Measurements from ENCODE around the gene PDLIM5.
"Not testable (repeated sequence)": the region's sequence is repeated elsewhere in the genome, so short reads cannot be mapped to it uniquely, and the experiment has no call there.

The PDLIM5 gene

GRCh38 chr4:94462572-94462971 lies 10.8 kb downstream of the PDLIM5 start:
- DNase-seq (ENCODE audit: low read depth): no peak

- DNase-seq (ENCODE audit: low read depth): no peak
These were observed 12.0 kb downstream of the PDLIM5 start for GRCh38 chr4:94463771-94464170.

GRCh38 chr4:94466371-94466770 lies 14.6 kb downstream of the PDLIM5 start:
- no peak for DNase-seq (ENCODE audit: low read depth)

GRCh38 chr4:94466923-94467322 lies 15.2 kb downstream of the PDLIM5 start:
- DNase-seq (ENCODE audit: low read depth): no peak

- DNase-seq (ENCODE audit: low read depth): no peak
These were observed 16.5 kb downstream of the PDLIM5 start for GRCh38 chr4:94468093-94468769.

GRCh38 chr4:94469221-94469784 lies 17.6 kb downstream of the PDLIM5 start:
- DNase-seq (ENCODE audit: low read depth): no peak

GRCh38 chr4:94470132-94470531 lies 18.4 kb downstream of the PDLIM5 start:
- no peak for DNase-seq (ENCODE audit: low read depth)

- not testable (repeated sequence) for DNase-seq (ENCODE audit: low read depth)
These were observed 19.0 kb downstream of the PDLIM5 start for GRCh38 chr4:94470782-94471181.

GRCh38 chr4:94472056-94472826 lies 20.5 kb downstream of the PDLIM5 start:
- DNase-seq (ENCODE audit: low read depth): peak; percentile 77

GRCh38 chr4:94475050-94475449 lies 23.3 kb downstream of the PDLIM5 start:
- DNase-seq (ENCODE audit: low read depth): no peak

GRCh38 chr4:94475794-94476193 lies 24.1 kb downstream of the PDLIM5 start:
- no peak for DNase-seq (ENCODE audit: low read depth)

GRCh38 chr4:94477227-94477626 lies 25.5 kb downstream of the PDLIM5 start:
- DNase-seq (ENCODE audit: low read depth): no peak

GRCh38 chr4:94478805-94479204 lies 27.1 kb downstream of the PDLIM5 start:
- DNase-seq (ENCODE audit: low read depth): not testable (repeated sequence)

GRCh38 chr4:94479358-94480141 lies 27.8 kb downstream of the PDLIM5 start:
- no peak for DNase-seq (ENCODE audit: low read depth)

- DNase-seq (ENCODE audit: low read depth): no peak
These were observed 28.7 kb downstream of the PDLIM5 start for GRCh38 chr4:94480362-94480951.

- no peak for DNase-seq (ENCODE audit: low read depth)
These were observed 32.2 kb downstream of the PDLIM5 start for GRCh38 chr4:94483895-94484294.

GRCh38 chr4:94484818-94485217 lies 33.1 kb downstream of the PDLIM5 start:
- no peak for DNase-seq (ENCODE audit: low read depth)

GRCh38 chr4:94486372-94486801 lies 34.6 kb downstream of the PDLIM5 start:
- peak; percentile 62 for DNase-seq (ENCODE audit: low read depth)

- DNase-seq (ENCODE audit: low read depth): peak; percentile 85
These were observed 36.9 kb downstream of the PDLIM5 start for GRCh38 chr4:94488670-94489069.

GRCh38 chr4:94489098-94489497 lies 37.4 kb downstream of the PDLIM5 start:
- DNase-seq (ENCODE audit: low read depth): no peak

- no peak for DNase-seq (ENCODE audit: low read depth)
These were observed 38.7 kb downstream of the PDLIM5 start for GRCh38 chr4:94490437-94490836.

GRCh38 chr4:94491322-94491721 lies 39.6 kb downstream of the PDLIM5 start:
- peak; percentile 53 for DNase-seq (ENCODE audit: low read depth)

Data from iris pigment epithelial cell (primary cell).